Activated CD4-positive, alpha-beta T cell treated with anti-CD3 and anti-CD28 coated beads, Interleukin-2, amount 50 U/mL, for 24 hours (primary cell): ENCODE measurements around the gene EEF1A2.
A peak's percentile ranks its signal among the peaks of the same experiment; 100 is the strongest.

ENCODE experiments used
- DNase-seq, 2 donors: peaks; one replicate each; pipeline ENCODE4 v3.0.0-alpha.2; 2020; ENCODE audit warnings: low read depth in 1 of 2, low spot score in 1 of 2

Gene EEF1A2

GRCh38 chr20:63537525-63538203 lies 38.8 kb upstream of the EEF1A2 start:
- peak; percentile 90 to 92 for DNase-seq

GRCh38 chr20:63536997-63537524 lies 38.2 kb upstream of the EEF1A2 start, which contains the start of gene PTK6:
Gene PTK6 (minus strand): TSS chr20:63537376. CDS start chr20:63537314, 62 bp downstream.
- DNase-seq: no peak

- DNase-seq: no peak
Measured at GRCh38 chr20:63536241-63536977, 37.5 kb upstream of the EEF1A2 start.

GRCh38 chr20:63534831-63535651 lies 36.2 kb upstream of the EEF1A2 start:
- DNase-seq: no peak

DNA sequence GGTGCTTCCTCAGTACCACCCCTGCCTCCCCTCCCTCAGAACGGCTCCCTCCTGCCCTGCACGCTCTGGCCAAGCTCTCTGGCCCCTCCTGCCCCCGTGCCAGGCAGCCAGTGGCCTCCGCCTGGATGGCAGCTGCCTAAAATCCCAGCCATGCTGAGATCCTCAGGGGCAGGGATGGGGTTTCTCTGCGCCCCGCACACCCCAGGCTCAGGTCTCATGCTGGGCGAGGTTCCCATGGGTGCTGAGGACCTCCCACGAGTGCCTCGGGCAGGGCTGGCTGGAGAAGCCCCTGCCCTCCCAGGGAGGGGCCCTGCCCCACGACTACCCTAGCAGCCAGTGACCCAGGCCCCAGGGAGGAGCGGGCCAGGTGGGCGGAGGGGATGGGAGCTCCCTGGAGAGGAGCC lies 35.5 kb upstream of the EEF1A2 start:
- no peak for DNase-seq

DNA sequence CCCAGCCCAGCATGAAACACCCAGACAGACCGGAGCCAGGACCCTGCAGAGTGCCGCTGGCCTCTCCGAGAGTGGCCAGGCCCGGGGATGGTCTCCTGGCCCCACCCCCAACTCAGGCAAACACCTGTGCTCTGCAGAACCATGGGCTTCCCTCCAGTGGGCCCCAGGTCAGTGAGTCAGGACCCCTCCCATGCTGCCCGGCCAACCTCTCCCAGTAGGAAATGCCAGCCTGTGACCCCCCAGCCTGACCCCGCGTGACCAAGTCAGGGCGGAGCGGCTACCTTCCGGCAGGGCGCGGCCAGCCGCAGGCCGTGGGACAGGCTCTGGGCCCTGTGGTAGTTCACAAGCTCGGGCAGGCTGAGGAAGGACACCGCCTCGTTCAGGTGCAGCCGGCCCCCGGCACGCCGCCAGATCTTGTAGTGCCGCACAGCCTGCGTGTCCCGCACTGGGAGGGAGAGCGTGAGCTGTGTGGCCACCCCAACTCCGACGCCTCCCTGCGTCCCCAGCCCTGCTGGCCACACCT lies 35.0 kb upstream of the EEF1A2 start:
- no peak for DNase-seq

GRCh38 chr20:63533388-63533787 lies 34.5 kb upstream of the EEF1A2 start:
- DNase-seq: no peak

GRCh38 chr20:63532449-63532971 lies 33.6 kb upstream of the EEF1A2 start:
- DNase-seq: no peak

DNA sequence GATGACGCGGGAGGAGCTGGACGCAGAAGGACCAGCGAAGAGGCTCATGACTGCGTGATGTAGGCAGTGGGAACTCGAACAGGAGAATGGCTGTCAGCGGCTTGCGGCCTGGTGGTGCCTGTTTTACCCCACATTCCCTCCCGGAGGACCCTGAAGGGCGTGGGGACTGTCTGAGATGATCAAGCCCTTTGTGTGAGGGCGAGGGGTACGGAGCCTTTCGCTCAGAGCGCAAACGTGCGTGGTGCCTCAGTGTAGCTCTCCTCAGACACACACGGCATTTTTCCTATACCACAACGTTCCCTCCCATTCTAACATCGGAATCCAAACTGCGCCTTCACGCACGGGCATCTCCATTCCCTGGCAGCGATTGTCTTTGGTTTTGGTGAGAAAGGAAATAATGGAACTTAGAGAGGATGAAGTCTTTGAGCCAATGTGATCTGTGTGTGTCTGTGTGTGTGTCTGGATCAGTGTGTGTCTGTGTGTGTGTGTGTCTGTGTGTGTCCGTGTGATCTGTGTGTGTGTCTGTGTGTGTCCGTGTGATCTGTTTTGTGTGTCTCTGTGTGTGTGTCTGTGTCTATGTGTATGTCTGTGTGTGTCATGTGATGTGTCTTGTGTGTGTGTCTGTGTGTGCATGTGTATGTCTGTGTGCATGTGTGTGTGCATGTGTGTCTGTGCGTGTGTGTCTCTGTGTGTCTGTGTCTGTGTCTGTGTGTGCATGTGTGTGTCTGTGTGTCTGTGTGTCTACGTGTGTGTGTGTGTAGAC lies 33.0 kb upstream of the EEF1A2 start:
- DNase-seq: no peak

DNA sequence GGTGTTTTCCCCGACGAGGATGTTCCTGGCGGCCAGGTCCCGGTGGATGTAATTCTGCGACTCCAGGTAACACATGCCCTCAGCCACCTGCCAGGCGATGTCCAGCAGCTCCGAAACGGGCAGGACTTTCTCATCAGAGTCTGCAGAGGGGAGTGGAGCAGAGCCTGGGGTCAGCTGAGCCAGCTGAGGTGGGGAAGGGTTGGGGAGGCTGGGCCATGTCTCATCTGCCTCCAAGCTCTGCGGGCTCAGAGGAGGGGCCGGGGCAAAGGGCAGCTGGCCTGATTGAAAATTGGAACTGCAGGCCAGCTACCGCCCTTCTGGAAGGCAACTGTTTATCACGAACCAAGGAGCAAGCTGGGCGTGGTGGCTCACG lies 31.9 kb upstream of the EEF1A2 start:
- DNase-seq: no peak

GRCh38 chr20:63529861-63530787 lies 31.2 kb upstream of the EEF1A2 start:
- no peak for DNase-seq

DNA sequence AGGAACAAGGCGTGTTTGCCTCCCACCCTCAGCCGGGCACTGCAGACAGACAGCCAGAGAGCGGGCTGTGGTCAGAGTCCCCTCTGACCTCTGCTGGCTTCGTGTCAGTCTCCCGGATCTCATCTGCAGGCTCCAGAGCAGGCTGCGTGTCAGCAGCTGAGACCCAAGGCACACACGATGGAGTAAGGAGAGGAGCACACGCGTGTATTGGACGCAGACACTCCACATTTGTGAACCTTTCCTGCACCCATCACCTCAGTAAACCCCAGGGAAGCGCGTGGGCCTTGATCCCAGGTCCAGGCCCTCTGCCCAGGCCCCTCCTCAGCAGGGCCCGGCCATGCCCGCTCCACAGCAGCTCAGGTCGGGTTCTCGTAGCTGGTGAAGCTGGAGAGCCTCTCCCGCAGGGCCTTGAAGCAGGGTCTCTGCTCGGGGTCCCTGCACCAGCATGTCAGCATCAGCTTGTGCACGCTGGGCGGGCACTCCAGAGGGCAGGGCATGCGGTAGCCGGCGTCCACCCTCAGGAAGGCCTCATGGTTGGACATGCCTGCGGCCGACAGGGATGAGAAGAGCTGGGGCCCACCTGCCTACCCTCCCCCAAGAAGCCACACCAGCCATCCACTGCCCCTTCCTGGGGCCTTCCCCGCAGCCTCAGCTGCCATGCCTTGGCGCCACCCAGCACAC lies 30.4 kb upstream of the EEF1A2 start:
- no peak for DNase-seq

- DNase-seq: no peak
Measured at GRCh38 chr20:63527184-63527583, 28.3 kb upstream of the EEF1A2 start.

DNA sequence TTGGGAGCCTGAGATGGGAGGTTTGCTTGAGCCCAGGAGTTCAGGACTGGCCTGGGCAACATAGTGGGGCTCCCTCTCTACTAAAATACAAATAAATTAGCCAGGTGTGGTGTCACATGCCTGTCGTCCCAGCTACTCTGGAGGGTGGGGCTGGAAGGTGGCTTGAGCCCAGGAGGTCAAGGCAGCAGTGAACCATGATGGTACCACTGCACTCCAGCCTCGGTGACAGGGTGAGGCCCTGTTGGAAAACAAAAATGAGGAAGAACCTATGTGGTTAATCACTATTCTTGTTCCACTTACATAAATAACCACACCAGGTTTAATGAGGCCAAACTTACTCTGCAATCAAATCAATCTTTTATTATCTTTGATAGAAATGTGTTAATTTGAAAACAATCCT lies 27.1 kb upstream of the EEF1A2 start:
- no peak for DNase-seq

DNA sequence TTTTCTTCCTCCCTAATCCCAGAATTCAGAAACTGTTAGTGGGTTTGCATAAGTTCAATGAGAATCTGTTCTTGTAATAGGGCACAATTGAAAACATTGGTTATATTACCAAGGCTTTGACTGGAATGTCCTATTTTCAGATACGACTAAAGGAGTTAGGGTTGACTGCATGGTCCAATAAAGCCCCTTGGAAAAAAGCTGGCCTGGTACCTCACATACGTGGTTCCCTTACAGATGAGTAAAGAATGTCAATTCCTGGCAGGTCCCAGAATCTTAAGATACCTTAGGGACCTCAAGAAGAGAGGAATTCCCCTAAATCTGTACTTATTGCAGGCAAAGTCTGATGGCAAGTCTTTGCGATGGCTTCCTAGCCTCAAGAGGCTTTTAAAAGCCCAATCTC lies 26.3 kb upstream of the EEF1A2 start:
- DNase-seq: no peak

DNA sequence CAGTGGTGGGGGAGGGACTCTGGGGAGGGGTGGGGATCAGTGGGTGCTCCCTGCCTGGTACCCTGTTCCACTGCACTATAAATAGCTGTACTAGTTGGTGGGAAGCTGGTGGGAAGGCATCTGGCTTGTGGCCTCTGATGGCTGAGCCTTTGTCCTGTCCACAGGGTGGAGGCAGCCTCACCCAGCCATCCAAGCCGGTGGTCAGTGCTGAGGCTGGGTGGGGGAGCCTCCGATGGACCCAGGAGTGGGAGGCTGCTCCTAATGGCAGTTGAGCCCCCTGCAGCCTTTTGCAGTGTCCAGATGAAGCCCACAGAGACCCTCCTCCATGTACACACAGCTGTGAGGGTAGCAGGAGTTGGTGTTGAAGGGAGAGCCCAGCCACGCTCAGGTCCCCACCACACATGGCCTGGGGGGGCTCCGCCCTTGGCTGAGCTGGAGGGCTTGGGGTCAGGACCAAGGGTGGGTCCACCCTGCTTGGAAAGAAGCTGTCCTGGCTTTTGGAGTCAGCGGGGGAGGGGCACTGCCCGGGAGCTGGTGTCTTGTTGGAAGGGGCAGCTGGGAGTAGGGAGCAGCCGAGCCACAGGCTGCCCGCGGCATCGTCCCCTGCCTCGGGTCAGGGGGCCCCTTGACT lies 24.2 kb upstream of the EEF1A2 start:
- no peak for DNase-seq

DNA sequence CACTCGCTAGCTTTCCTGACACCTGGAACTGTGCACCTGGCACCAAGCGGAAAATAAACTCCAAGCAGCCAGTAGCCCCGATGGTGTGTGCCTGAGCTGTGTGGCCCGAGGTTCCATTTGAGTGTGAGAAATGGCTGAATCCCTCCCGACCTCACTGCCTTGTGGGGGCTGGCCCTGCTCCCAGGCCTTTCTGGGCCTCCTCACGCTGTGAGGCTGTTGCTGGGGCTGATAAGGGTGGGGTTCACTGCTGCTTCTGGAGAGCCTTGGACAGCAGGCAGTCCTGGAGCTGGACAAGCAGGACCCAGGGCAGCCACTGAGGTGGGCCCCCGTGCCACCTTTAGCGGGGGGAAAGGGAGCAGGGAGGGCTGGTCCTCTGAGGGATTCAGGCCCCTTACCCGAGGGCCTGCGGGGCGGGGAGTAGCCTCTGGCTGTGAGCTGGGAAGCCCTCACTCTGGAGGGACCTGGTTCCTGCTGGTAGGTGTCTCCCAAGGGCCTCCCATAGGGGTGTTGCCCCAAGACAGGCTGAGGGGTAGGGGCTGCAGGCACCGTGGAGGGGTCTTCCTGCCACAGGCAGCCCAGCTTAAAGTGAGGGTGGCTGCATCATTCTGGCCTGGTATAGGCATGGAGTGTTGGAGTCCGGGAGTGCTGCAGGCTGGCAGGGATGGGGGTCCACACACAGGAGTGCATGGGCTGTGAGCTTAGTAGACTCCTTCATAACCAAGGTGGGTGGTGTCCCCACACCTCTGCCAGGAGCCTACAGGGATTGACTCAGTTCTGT lies 23.4 kb upstream of the EEF1A2 start:
- DNase-seq: no peak

DNA sequence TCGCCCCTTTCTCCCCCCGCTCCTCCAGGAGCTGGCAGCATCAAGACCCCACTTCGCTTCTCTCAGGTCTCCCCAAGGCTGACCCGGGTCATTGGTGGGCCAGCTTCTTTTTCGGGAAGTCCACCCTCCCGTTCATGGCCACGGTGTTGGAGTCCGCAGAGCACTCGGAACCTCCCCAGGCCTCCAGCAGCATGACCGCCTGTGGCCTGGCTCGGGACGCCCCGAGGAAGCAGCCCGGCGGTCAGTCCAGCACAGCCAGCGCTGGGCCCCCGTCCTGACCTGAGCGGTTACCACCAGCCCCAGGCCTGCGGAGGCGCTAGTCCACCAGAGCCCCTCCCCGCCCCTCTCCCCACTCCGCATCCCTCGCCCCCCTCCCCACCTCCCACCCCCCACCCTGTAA lies 22.7 kb upstream of the EEF1A2 start:
- DNase-seq: no peak
